ENCODE measurements around the gene ERI3. TPM values are rescaled to one million over a fixed set of nuclear protein-coding genes. Genes with fewer than 3 reads are reported as not detected.

Gene ERI3
- total and polyA plus RNA-seq, 2 of the 4 experiments (the other 2 are of a cell fraction) = 56.6 to 70.9 TPM

- dilution Hi-C loops (cut with HindIII; ENCODE audit: low sequenced_read_pairs, unreplicated experiment) (no loop called here), in situ Hi-C loops (cut with MboI; ENCODE audit: low sequenced_read_pairs) (no loop called here), intact Hi-C loops (cut with micrococcal nuclease) (no loop called here)
- Histone ChIP-seq H3K9ac (ENCODE audit: low read depth, low read length) (no peak overlapping the region), H2AK9ac (replicated peaks; ENCODE audit: low read depth, low read length, poor library complexity) (no peak overlapping the region), H3K14ac (replicated peaks; ENCODE audit: low read depth, low read length) (no peak overlapping the region), H3K27ac (ENCODE audit: insufficient read depth, low read length) (no peak overlapping the region), H2AK5ac (ENCODE audit: low read depth, low read length) (no peak overlapping the region), H3K4me3 (ENCODE audit: insufficient read depth, low read depth, low read length) (no peak overlapping the region), H3K4me2 (ENCODE audit: low read depth, low read length) (no peak overlapping the region), H2BK15ac (ENCODE audit: low read depth, low read length) (no peak overlapping the region), H3K4me1 (ENCODE audit: control insufficient read depth, insufficient read depth, low read length) (no peaks in the 10 kb centered on the region), H4K8ac (ENCODE audit: low read depth in 2 of 2, low read length in 2 of 2) (no peak overlapping the region), H3K79me1 (ENCODE audit: low read depth in 1 of 2, low read length in 2 of 2) (no peaks in the 10 kb centered on the region), H3K9me3 (ENCODE audit: control insufficient read depth, insufficient read depth, low read length) (no peaks in the 10 kb centered on the region), H2BK5ac (ENCODE audit: low read depth, low read length, poor library complexity, severe bottlenecking) (no peak overlapping the region), H3K36me3 (ENCODE audit: control insufficient read depth, insufficient read depth, low read length) (no peaks in the 10 kb centered on the region), H3K27me3 (ENCODE audit: control insufficient read depth, insufficient read depth, low read length) (peaks cover 35% of the 10 kb centered on the region), H3K9me1 (ENCODE audit: insufficient read depth, low read length) (no peaks in the 10 kb centered on the region), H4K5ac (ENCODE audit: low read depth, low read length) (no peak overlapping the region), H3K4ac (ENCODE audit: low read depth, low read length) (no peak overlapping the region), H4K20me1 (ENCODE audit: insufficient read depth, low read length) (no peaks in the 10 kb centered on the region), H2BK20ac (ENCODE audit: low read depth, low read length) (no peak overlapping the region), H2AFZ (replicated peaks; ENCODE audit: low read length, poor library complexity) (no peak overlapping the region), H3K18ac (ENCODE audit: low read depth, low read length) (no peak overlapping the region), H2BK120ac (ENCODE audit: low read depth, low read length) (no peak overlapping the region), H3K23ac (ENCODE audit: low read depth, low read length) (no peak overlapping the region), H3K56ac (ENCODE audit: extremely low read depth, insufficient read depth, low read length) (no peak overlapping the region), H4K91ac (ENCODE audit: insufficient read depth, low read depth, low read length) (no peak overlapping the region)
- no peak for DNase-seq
- CTCF ChIA-PET = interaction anchor here (0.5 to 1.3 kb wide), 3 partner anchors 25 to 305 kb away, joined by 3 read pairs; no protein-coding TSS in a partner anchor
- WGBS, 2 experiments (ENCODE audit: extremely low coverage in 2 of 2, insufficient read length in 1 of 2) = no CpG with 5 or more reads among the region's 3 CpGs
- ATAC-seq (ENCODE audit: low read depth) = no peak
- BruUV-seq (replicated peaks) = no TSS peak
- POLR2A ChIA-PET (ENCODE audit: unreplicated experiment) = no interaction called here
- no peak for TF ChIP-seq FOS (IDR thresholded peaks at IDR 0.05; ENCODE audit: low read depth, low read length)
- no peak for TF ChIP-seq USF2 (IDR thresholded peaks at IDR 0.05; ENCODE audit: low read depth, low read length)
- no peak for TF ChIP-seq CHD1 (IDR thresholded peaks at IDR 0.05; ENCODE audit: low read depth, low read length)
- no peak for TF ChIP-seq NFE2L2 (IDR thresholded peaks at IDR 0.05; ENCODE audit: low read depth, low read length)
- no peak for TF ChIP-seq RAD21 (IDR thresholded peaks at IDR 0.05; ENCODE audit: low read length)
- no peak for TF ChIP-seq ELK1 (IDR thresholded peaks at IDR 0.05; ENCODE audit: borderline replicate concordance, low read depth, low read length)
- no peak for TF ChIP-seq RFX5 (IDR thresholded peaks at IDR 0.05; ENCODE audit: low read depth, low read length)
- TF ChIP-seq, protein P1, sequence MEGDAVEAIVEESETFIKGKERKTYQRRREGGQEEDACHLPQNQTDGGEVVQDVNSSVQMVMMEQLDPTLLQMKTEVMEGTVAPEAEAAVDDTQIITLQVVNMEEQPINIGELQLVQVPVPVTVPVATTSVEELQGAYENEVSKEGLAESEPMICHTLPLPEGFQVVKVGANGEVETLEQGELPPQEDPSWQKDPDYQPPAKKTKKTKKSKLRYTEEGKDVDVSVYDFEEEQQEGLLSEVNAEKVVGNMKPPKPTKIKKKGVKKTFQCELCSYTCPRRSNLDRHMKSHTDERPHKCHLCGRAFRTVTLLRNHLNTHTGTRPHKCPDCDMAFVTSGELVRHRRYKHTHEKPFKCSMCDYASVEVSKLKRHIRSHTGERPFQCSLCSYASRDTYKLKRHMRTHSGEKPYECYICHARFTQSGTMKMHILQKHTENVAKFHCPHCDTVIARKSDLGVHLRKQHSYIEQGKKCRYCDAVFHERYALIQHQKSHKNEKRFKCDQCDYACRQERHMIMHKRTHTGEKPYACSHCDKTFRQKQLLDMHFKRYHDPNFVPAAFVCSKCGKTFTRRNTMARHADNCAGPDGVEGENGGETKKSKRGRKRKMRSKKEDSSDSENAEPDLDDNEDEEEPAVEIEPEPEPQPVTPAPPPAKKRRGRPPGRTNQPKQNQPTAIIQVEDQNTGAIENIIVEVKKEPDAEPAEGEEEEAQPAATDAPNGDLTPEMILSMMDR (conservative IDR thresholded peaks at IDR 0.05; ENCODE audit: low read depth, low read length) = no peak
- TF ChIP-seq MAFK (IDR thresholded peaks at IDR 0.05; ENCODE audit: low read depth, low read length) = no peak
- TF ChIP-seq BHLHE40 (IDR thresholded peaks at IDR 0.05; ENCODE audit: low read depth, low read length) = no peak
- TF ChIP-seq RCOR1 (IDR thresholded peaks at IDR 0.05; ENCODE audit: insufficient replicate concordance, low read length) = no peak
- no peak for TF ChIP-seq MXI1 (IDR thresholded peaks at IDR 0.05; ENCODE audit: borderline replicate concordance, low read depth, low read length)
- no peak for TF ChIP-seq SMC3 (IDR thresholded peaks at IDR 0.05; ENCODE audit: low read depth, low read length)
- TF ChIP-seq MAZ (IDR thresholded peaks at IDR 0.05; ENCODE audit: borderline replicate concordance, low read depth, low read length) = no peak
- TF ChIP-seq POLR2A (IDR thresholded peaks at IDR 0.05; ENCODE audit: low read depth, low read length) = no peak
- no peak for TF ChIP-seq CEBPB (IDR thresholded peaks at IDR 0.05; ENCODE audit: low read depth, low read length)
These were observed 25.7 kb upstream of the ERI3 start for GRCh38 chr1:44380666-44381177.

Data from IMR-90 (cell line).